Calu3 (cell line): ENCODE measurements around the gene FAM180A. TPM values are rescaled to one million over a fixed set of nuclear protein-coding genes. Genes with fewer than 3 reads are reported as not detected.

ENCODE experiments used
- BruUV-seq: library from RNA; stranded (reverse); fragments of 400-500 nt; replicated peaks from 2 replicates; lab custom pipeline; 2021; lab: Mats Ljungman, UMichigan
- CTCF ChIA-PET: fragments of 300-600 bp; sonication (Branson Sonifier 250); formaldehyde crosslinking; loops from one replicate; lab custom pipeline; 2022; ENCODE audit warnings: antibody characterized with exemption; lab: Charles Lee
- DNase-seq: peaks from one replicate; pipeline ENCODE4 v3.0.0; 2022
- H3K27ac Mint-ChIP-seq: one replicate; pipeline ENCODE4 v1.8.0; 2022; ENCODE audit warnings: mixed read lengths; ENCODE audit not compliant: unreplicated experiment
- H3K27me3 Mint-ChIP-seq: one replicate; pipeline ENCODE4 v1.8.0; 2022; ENCODE audit warnings: mixed read lengths; ENCODE audit not compliant: unreplicated experiment
- H3K36me3 Mint-ChIP-seq: one replicate; pipeline ENCODE4 v1.8.0; 2022; ENCODE audit warnings: mild to moderate bottlenecking, moderate library complexity, mixed read lengths; ENCODE audit not compliant: insufficient read depth, unreplicated experiment
- H3K4me1 Mint-ChIP-seq: one replicate; pipeline ENCODE4 v1.8.0; 2022; ENCODE audit warnings: mild to moderate bottlenecking, low read depth, mixed read lengths; ENCODE audit not compliant: unreplicated experiment
- H3K4me3 Mint-ChIP-seq: one replicate; pipeline ENCODE4 v1.8.0; 2022; ENCODE audit warnings: mild to moderate bottlenecking, low read depth, moderate library complexity, mixed read lengths; ENCODE audit not compliant: unreplicated experiment
- H3K9me3 Mint-ChIP-seq: one replicate; pipeline ENCODE4 v1.8.0; 2022; ENCODE audit warnings: low read depth, mixed read lengths; ENCODE audit not compliant: unreplicated experiment
- intact Hi-C: fragments of 100-400 bp; cut with micrococcal nuclease; formaldehyde crosslinking; loops from one replicate; pipeline ENCODE4 v1.10.0; 2022; ENCODE audit not compliant: unreplicated experiment
- total RNA-seq: library from RNA; stranded (reverse); gene quantifications from 2 replicates; pipeline ENCODE4 v1.2.3, GENCODE V29; 2022
- TF ChIP-seq, protein P1 (sequence below): fragments of 200-600 bp; IDR thresholded peaks from one replicate; pipeline ENCODE4 v1.8.0; 2022; ENCODE audit warnings: antibody characterized with exemption; ENCODE audit not compliant: unreplicated experiment

FAM180A gene
- total RNA-seq, 1 experiment from 2014 or later: not detected

DNA sequence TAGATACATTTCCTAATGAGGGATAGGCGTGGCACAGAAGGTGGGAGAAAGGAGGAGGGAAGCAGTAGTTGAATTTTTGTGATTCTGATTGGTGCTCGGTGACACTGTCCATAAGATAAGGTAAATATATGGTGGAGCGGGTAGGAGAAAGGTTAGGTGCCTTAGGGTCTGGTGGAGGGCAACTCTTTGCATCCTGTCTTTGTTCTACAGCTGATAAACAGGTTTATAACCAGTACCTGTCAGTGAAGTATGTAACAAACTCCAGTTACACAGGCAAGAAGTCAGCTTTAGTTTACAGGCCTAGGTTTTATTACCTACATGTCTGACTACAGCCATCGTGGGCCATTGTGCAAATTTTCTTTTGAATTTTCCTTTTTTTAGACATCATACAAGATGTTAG lies 10.9 kb upstream of the FAM180A start:
- peaks cover 71% of the 10 kb centered on the region for H3K27me3 Mint-ChIP-seq
- H3K4me1 Mint-ChIP-seq: no peaks in the 10 kb centered on the region
- intact Hi-C loops: no loop called here
- no peaks in the 10 kb centered on the region for H3K9me3 Mint-ChIP-seq
- CTCF ChIA-PET: no interaction called here
- no peak overlapping the region for H3K4me3 Mint-ChIP-seq
- no TSS peak for BruUV-seq
- TF ChIP-seq, protein P1, sequence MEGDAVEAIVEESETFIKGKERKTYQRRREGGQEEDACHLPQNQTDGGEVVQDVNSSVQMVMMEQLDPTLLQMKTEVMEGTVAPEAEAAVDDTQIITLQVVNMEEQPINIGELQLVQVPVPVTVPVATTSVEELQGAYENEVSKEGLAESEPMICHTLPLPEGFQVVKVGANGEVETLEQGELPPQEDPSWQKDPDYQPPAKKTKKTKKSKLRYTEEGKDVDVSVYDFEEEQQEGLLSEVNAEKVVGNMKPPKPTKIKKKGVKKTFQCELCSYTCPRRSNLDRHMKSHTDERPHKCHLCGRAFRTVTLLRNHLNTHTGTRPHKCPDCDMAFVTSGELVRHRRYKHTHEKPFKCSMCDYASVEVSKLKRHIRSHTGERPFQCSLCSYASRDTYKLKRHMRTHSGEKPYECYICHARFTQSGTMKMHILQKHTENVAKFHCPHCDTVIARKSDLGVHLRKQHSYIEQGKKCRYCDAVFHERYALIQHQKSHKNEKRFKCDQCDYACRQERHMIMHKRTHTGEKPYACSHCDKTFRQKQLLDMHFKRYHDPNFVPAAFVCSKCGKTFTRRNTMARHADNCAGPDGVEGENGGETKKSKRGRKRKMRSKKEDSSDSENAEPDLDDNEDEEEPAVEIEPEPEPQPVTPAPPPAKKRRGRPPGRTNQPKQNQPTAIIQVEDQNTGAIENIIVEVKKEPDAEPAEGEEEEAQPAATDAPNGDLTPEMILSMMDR: no peak
- DNase-seq: no peak
- H3K36me3 Mint-ChIP-seq: no peaks in the 10 kb centered on the region
- H3K27ac Mint-ChIP-seq: no peak overlapping the region

DNA sequence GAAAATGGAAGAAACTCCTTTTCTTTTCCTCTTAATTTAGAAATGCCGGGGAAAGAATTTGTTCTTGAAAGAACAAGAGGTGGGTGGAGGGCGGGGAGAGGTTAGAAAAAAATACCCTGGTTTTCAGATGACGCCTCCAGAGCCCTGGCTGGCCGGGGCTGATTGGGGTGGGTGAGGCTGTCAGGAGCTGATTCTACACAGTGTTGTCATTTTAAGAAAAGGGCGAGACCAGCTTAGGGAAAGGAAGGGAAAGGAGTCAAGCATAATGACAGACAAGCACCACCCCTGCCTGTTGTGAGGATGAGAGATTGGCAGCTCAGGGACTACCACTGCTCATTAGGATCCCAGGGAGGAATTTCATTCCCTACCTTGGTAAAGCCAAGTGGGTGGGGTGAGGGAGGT lies 9.9 kb upstream of the FAM180A start:
- TF ChIP-seq, protein P1: no peak
- no peaks in the 10 kb centered on the region for H3K4me1 Mint-ChIP-seq
- no peaks in the 10 kb centered on the region for H3K9me3 Mint-ChIP-seq
- CTCF ChIA-PET: no interaction called here
- H3K4me3 Mint-ChIP-seq: no peak overlapping the region
- intact Hi-C loops: no loop called here
- no peaks in the 10 kb centered on the region for H3K36me3 Mint-ChIP-seq
- H3K27me3 Mint-ChIP-seq: peaks cover 71% of the 10 kb centered on the region
- DNase-seq: no peak
- no peak overlapping the region for H3K27ac Mint-ChIP-seq
- BruUV-seq: no TSS peak

DNA sequence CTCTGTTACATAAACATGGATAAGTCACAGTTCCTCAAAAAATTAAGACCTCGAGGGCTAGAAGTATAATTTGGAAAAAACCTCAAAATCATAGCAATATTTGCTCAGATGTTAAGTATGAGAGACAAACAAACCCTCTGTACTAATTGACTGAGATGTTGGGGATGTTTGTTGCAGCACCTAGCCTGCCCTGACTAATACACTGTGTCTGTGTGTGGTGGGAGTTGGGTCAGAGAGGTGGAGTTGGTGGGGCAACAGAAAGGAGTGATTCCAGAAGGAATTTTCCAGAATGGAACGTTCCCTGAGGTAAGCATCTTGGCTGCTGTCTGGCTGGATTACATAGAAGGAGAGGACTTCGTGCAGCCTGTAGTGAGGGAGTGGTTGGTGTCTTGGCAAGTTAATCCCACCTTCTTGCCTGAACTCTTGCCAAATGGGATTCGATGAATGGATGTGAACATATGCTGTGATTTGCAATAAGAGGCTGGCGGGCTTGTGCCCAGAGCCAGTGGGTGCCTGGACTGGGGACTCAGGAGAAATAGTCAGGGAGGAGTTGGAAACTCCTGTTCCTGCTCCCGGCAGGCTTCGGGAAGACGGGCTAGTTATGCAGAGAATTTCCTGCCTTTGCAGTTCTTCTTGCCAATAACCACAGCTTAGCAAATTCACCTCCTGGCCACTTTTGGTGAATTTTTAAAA lies 9.3 kb upstream of the FAM180A start:
- TF ChIP-seq, protein P1: no peak
- Mint-ChIP-seq H3K4me1 (no peaks in the 10 kb centered on the region), H3K27me3 (peaks cover 70% of the 10 kb centered on the region), H3K36me3 (no peaks in the 10 kb centered on the region), H3K9me3 (no peaks in the 10 kb centered on the region), H3K4me3 (no peak overlapping the region), H3K27ac (no peak overlapping the region)
- CTCF ChIA-PET: no interaction called here
- DNase-seq: no peak
- intact Hi-C loops: no loop called here
- BruUV-seq: no TSS peak

DNA sequence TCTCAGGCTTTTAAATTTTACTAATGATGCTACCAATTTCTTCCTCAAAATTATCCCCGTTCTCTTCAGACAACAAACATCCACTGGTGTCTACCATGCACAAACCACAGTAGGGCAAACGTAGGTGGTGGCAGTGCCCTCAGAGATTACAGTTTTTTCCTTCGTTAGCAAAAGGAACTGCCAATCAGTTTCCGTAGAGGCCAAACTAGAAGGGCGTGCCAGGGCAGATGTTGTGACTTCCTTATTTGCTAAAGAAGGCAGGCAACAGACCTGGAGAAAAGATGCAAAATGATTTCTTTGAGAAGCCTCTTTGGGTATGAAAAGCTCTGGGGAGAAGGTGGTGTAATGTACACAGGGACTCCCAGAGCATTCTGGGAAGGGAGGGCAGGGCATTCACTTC lies 7.6 kb upstream of the FAM180A start:
- no TSS peak for BruUV-seq
- H3K36me3 Mint-ChIP-seq: no peaks in the 10 kb centered on the region
- CTCF ChIA-PET: no interaction called here

More for the DNA sequence above, 7.6 kb upstream of the FAM180A start:
- DNase-seq: no peak
- Mint-ChIP-seq H3K27ac (no peak overlapping the region), H3K27me3 (peaks cover 61% of the 10 kb centered on the region), H3K4me1 (no peaks in the 10 kb centered on the region), H3K9me3 (no peaks in the 10 kb centered on the region), H3K4me3 (no peak overlapping the region)
- intact Hi-C loops: no loop called here
- TF ChIP-seq, protein P1: no peak
